H1 (cell line): ENCODE results near the gene NDUFAF8.

Experiments used
- CEBPB ChIP-seq: IDR thresholded peaks from 2 replicates; pipeline ENCODE4 v1.6.1; 2012; ENCODE audit warnings: low read depth, low read length
- EZH2 ChIP-seq: fragments of 200-600 bp; sonication (generic); IDR thresholded peaks from 2 replicates; pipeline ENCODE4 v1.7.1; 2012; ENCODE audit warnings: low read depth, mild to moderate bottlenecking, moderate library complexity, low read length, inconsistent platforms; ENCODE audit not compliant: severe bottlenecking
- JUND ChIP-seq: IDR thresholded peaks from 2 replicates; pipeline ENCODE4 v1.6.1; 2011; ENCODE audit warnings: mild to moderate bottlenecking, improper control_type of control experiment, low read length
- KDM1A ChIP-seq: fragments of 200-600, 300-600 bp; sonication (generic); IDR thresholded peaks from 2 replicates; pipeline ENCODE4 v1.7.1; 2016; ENCODE audit warnings: mild to moderate bottlenecking, low read length, borderline replicate concordance
- NRF1 ChIP-seq: IDR thresholded peaks from 2 replicates; pipeline ENCODE4 v1.6.1; 2011; ENCODE audit warnings: mild to moderate bottlenecking, low read depth, low read length, improper control_type of control experiment
- POLR2A ChIP-seq, 2 experiments: IDR thresholded peaks; 1 replicate in 1 of 2; 2 replicates in 1 of 2; pipeline ENCODE4 v1.6.1; 2011; ENCODE audit warnings: low read depth in 2 of 2, low read length in 2 of 2, mild to moderate bottlenecking in 2 of 2; ENCODE audit errors: control extremely low read depth in 1 of 2
- RBBP5 ChIP-seq: IDR thresholded peaks from 2 replicates; pipeline ENCODE4 v1.7.1; 2012; ENCODE audit warnings: low read depth, mild to moderate bottlenecking, inconsistent platforms, low read length, moderate library complexity, borderline replicate concordance
- SP4 ChIP-seq: IDR thresholded peaks from 2 replicates; pipeline ENCODE4 v1.6.1; 2012; ENCODE audit warnings: low read length, inconsistent platforms
- TAF1 ChIP-seq: IDR thresholded peaks from 2 replicates; pipeline ENCODE4 v1.6.1; 2011; ENCODE audit warnings: mild to moderate bottlenecking, low read depth, low read length
- ZNF274 ChIP-seq: IDR thresholded peaks from 2 replicates; pipeline ENCODE4 v1.7.0; 2012; ENCODE audit warnings: low read length, borderline replicate concordance; ENCODE audit errors: extremely low read depth
- TF ChIP-seq, protein P1 (sequence below), 3 experiments: IDR thresholded peaks; 1 replicate in 2 of 3; 2 replicates in 1 of 3; pipeline versions ENCODE4 v1.5.1 to v1.6.1; 2011; ENCODE audit warnings: low read length in 3 of 3, mild to moderate bottlenecking in 3 of 3, inconsistent platforms in 2 of 3, low read depth in 1 of 3, moderate library complexity in 1 of 3; ENCODE audit not compliant: insufficient read depth in 1 of 3; ENCODE audit errors: control extremely low read depth in 1 of 3
- TF ChIP-seq, protein P2 (sequence below): IDR thresholded peaks from 2 replicates; pipeline ENCODE4 v1.6.1; 2011; ENCODE audit warnings: low read length, improper control_type of control experiment
- TF ChIP-seq, protein P3 (sequence below): IDR thresholded peaks from 2 replicates; pipeline ENCODE4 v1.6.1; 2012; ENCODE audit warnings: inconsistent platforms

DNA sequence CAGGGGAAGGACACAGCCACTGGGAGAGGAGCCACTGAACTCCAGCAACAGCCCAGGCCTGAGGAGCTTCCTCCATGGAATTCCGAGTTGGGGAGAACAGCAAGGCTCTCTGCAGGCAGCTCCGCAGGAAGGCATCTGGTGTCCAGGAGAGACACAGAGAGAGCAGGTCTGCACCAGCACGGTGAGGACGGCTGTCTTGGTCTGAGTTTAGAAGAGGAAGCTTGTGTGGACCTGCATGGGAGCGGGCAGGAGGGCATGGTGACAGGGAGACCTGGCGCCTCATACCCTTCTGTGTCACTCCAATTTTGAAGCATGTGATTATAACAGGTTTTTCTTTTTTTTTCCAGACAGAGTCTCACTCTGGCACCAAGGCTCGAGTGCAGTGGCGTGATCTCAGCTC, 49.6 kb downstream of the NDUFAF8 start:
- TF ChIP-seq NRF1, result no peak
- TF ChIP-seq KDM1A, result no peak
- TF ChIP-seq POLR2A (IDR thresholded peaks at IDR 0.05; ENCODE audit: control extremely low read depth in 1 of 2, low read depth in 2 of 2, low read length in 2 of 2), result no peak
- no peak for TF ChIP-seq SP4
- TF ChIP-seq CEBPB, result no peak
- TF ChIP-seq, protein P1, sequence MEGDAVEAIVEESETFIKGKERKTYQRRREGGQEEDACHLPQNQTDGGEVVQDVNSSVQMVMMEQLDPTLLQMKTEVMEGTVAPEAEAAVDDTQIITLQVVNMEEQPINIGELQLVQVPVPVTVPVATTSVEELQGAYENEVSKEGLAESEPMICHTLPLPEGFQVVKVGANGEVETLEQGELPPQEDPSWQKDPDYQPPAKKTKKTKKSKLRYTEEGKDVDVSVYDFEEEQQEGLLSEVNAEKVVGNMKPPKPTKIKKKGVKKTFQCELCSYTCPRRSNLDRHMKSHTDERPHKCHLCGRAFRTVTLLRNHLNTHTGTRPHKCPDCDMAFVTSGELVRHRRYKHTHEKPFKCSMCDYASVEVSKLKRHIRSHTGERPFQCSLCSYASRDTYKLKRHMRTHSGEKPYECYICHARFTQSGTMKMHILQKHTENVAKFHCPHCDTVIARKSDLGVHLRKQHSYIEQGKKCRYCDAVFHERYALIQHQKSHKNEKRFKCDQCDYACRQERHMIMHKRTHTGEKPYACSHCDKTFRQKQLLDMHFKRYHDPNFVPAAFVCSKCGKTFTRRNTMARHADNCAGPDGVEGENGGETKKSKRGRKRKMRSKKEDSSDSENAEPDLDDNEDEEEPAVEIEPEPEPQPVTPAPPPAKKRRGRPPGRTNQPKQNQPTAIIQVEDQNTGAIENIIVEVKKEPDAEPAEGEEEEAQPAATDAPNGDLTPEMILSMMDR (IDR thresholded peaks at IDR 0.05; ENCODE audit: control extremely low read depth in 1 of 3, insufficient read depth in 1 of 3, low read depth in 1 of 3, low read length in 3 of 3), result no peak
- TF ChIP-seq, protein P2, sequence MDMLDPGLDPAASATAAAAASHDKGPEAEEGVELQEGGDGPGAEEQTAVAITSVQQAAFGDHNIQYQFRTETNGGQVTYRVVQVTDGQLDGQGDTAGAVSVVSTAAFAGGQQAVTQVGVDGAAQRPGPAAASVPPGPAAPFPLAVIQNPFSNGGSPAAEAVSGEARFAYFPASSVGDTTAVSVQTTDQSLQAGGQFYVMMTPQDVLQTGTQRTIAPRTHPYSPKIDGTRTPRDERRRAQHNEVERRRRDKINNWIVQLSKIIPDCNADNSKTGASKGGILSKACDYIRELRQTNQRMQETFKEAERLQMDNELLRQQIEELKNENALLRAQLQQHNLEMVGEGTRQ, result no peak
- no peak for TF ChIP-seq RBBP5
- no peak for TF ChIP-seq JUND
- TF ChIP-seq EZH2, result no peak
- no peak for TF ChIP-seq TAF1
- TF ChIP-seq, protein P3, sequence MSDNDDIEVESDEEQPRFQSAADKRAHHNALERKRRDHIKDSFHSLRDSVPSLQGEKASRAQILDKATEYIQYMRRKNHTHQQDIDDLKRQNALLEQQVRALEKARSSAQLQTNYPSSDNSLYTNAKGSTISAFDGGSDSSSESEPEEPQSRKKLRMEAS, result no peak
- TF ChIP-seq ZNF274, result no peak
